ENCODE results near the gene MOGAT2. TPM values are rescaled to one million over a fixed set of nuclear protein-coding genes. Genes with fewer than 3 reads are reported as not detected.

MOGAT2 gene
- total and polyA plus RNA-seq, 7 experiments from 2014 or later = not detected

GRCh38 chr11:75725547-75726320 is 8.1 kb downstream of the MOGAT2 start:
- no peaks in the 10 kb centered on the region for H3K27me3 ChIP-seq (ENCODE audit: control insufficient read depth in 2 of 2, insufficient read depth in 2 of 2, low read length in 2 of 2)
- Mint-ChIP-seq H3K36me3 (no peaks in the 10 kb centered on the region), H3K27ac (no peak overlapping the region), H3K4me3 (no peak overlapping the region), H3K9me3 (no peaks in the 10 kb centered on the region), H3K27me3 (peaks cover 0 to 3% (median 0%) of the 10 kb centered on the region in 5 donors), H3K4me1 (peaks cover 0 to 5% (median 0%) of the 10 kb centered on the region in 7 donors)
- no peak overlapping the region for H3K27ac ChIP-seq (ENCODE audit: low read depth, low read length)
- ATAC-seq (no peak), DNase-seq (no peak)
- H3K4me1 ChIP-seq (ENCODE audit: control insufficient read depth in 2 of 2, insufficient read depth in 2 of 2, low read length in 2 of 2) = no peaks in the 10 kb centered on the region
- H3K9me3 ChIP-seq (ENCODE audit: control insufficient read depth in 2 of 3, low read length in 3 of 3) = no peaks in the 10 kb centered on the region
- intact Hi-C loops (cut with micrococcal nuclease) = no loop called here
- POLR2A ChIA-PET = no interaction called here
- H3K4me3 ChIP-seq (ENCODE audit: low read length) = no peak overlapping the region
- CTCF ChIA-PET = interaction anchor here (0.6 kb wide), 1 partner anchor 234 kb away, joined by 3 read pairs; no protein-coding TSS in a partner anchor
- H3K36me3 ChIP-seq (ENCODE audit: control insufficient read depth in 2 of 3, insufficient read depth in 3 of 3, low read length in 3 of 3) = no peaks in the 10 kb centered on the region

- H3K4me1 Mint-ChIP-seq = no peaks in the 10 kb centered on the region
- no peak overlapping the region for H3K27ac Mint-ChIP-seq
- ChIA-PET CTCF (no interaction called here), POLR2A (no interaction called here)
- Histone ChIP-seq H3K27me3 (ENCODE audit: control insufficient read depth in 2 of 2, insufficient read depth in 2 of 2, low read length in 2 of 2) (no peaks in the 10 kb centered on the region), H3K4me3 (ENCODE audit: low read length) (no peak overlapping the region), H3K4me1 (ENCODE audit: control insufficient read depth in 2 of 2, insufficient read depth in 2 of 2, low read length in 2 of 2) (no peaks in the 10 kb centered on the region), H3K9me3 (ENCODE audit: control insufficient read depth in 2 of 3, low read length in 3 of 3) (no peaks in the 10 kb centered on the region), H3K27ac (ENCODE audit: low read depth, low read length) (no peak overlapping the region), H3K36me3 (ENCODE audit: control insufficient read depth in 2 of 3, insufficient read depth in 3 of 3, low read length in 3 of 3) (no peaks in the 10 kb centered on the region)
- no peaks in the 10 kb centered on the region for H3K9me3 Mint-ChIP-seq
- no peak overlapping the region for H3K4me3 Mint-ChIP-seq
- ATAC-seq (no peak), DNase-seq (no peak)
- H3K27me3 Mint-ChIP-seq = peaks cover 0 to 9% (median 3%) of the 10 kb centered on the region in 5 donors
- intact Hi-C loops (cut with micrococcal nuclease) = no loop called here
- H3K36me3 Mint-ChIP-seq = no peaks in the 10 kb centered on the region
These were observed 11.4 kb downstream of the MOGAT2 start for GRCh38 chr11:75728992-75729391.

GRCh38 chr11:75731095-75731494 is 13.5 kb downstream of the MOGAT2 start:
- Histone ChIP-seq H3K27me3 (ENCODE audit: control insufficient read depth in 2 of 2, insufficient read depth in 2 of 2, low read length in 2 of 2) (no peaks in the 10 kb centered on the region), H3K27ac (ENCODE audit: low read depth, low read length) (no peak overlapping the region), H3K36me3 (ENCODE audit: control insufficient read depth in 2 of 3, insufficient read depth in 3 of 3, low read length in 3 of 3) (no peaks in the 10 kb centered on the region), H3K4me1 (ENCODE audit: control insufficient read depth in 2 of 2, insufficient read depth in 2 of 2, low read length in 2 of 2) (no peaks in the 10 kb centered on the region), H3K4me3 (ENCODE audit: low read length) (no peak overlapping the region), H3K9me3 (ENCODE audit: control insufficient read depth in 2 of 3, low read length in 3 of 3) (no peaks in the 10 kb centered on the region)
- ATAC-seq (no peak), DNase-seq (no peak)
- Mint-ChIP-seq H3K9me3 (no peaks in the 10 kb centered on the region), H3K27ac (no peak overlapping the region), H3K4me3 (no peak overlapping the region), H3K36me3 (no peaks in the 10 kb centered on the region), H3K27me3 (peaks cover 0 to 10% (median 4%) of the 10 kb centered on the region in 5 donors), H3K4me1 (no peaks in the 10 kb centered on the region)
- POLR2A ChIA-PET = no interaction called here
- intact Hi-C loops (cut with micrococcal nuclease) = no loop called here
- CTCF ChIA-PET = interaction anchor here (0.6 kb wide), 1 partner anchor 770 kb away, joined by 3 read pairs; no protein-coding TSS in a partner anchor

GRCh38 chr11:75733071-75733430 is 15.4 kb downstream of the MOGAT2 start:
- intact Hi-C loops (cut with micrococcal nuclease) = no loop called here
- Histone ChIP-seq H3K27ac (ENCODE audit: low read depth, low read length) (no peak overlapping the region), H3K27me3 (ENCODE audit: control insufficient read depth in 2 of 2, insufficient read depth in 2 of 2, low read length in 2 of 2) (no peaks in the 10 kb centered on the region), H3K9me3 (ENCODE audit: control insufficient read depth in 2 of 3, low read length in 3 of 3) (no peaks in the 10 kb centered on the region), H3K4me1 (ENCODE audit: control insufficient read depth in 2 of 2, insufficient read depth in 2 of 2, low read length in 2 of 2) (no peaks in the 10 kb centered on the region), H3K36me3 (ENCODE audit: control insufficient read depth in 2 of 3, insufficient read depth in 3 of 3, low read length in 3 of 3) (no peaks in the 10 kb centered on the region), H3K4me3 (ENCODE audit: low read length) (no peak overlapping the region)
- ATAC-seq (no peak), DNase-seq (no peak)
- Mint-ChIP-seq H3K4me1 (no peaks in the 10 kb centered on the region), H3K27me3 (peaks cover 4 to 16% (median 8%) of the 10 kb centered on the region in 5 donors), H3K27ac (no peak overlapping the region), H3K9me3 (no peaks in the 10 kb centered on the region), H3K36me3 (no peaks in the 10 kb centered on the region), H3K4me3 (peak overlapping the region in 1 of 10 donors; percentile 33)
- CTCF ChIA-PET = no interaction called here
- POLR2A ChIA-PET = no interaction called here

- intact Hi-C loops (cut with micrococcal nuclease) = no loop called here
- H3K9me3 ChIP-seq (ENCODE audit: control insufficient read depth in 2 of 3, low read length in 3 of 3) = no peaks in the 10 kb centered on the region
- H3K4me3 ChIP-seq (ENCODE audit: low read length) = no peak overlapping the region
- CTCF ChIA-PET = no interaction called here
- H3K27ac Mint-ChIP-seq = no peak overlapping the region
- H3K4me3 Mint-ChIP-seq = no peak overlapping the region
- H3K36me3 Mint-ChIP-seq = no peaks in the 10 kb centered on the region
- no peak for ATAC-seq
- DNase-seq = no peak
- no peak overlapping the region for H3K27ac ChIP-seq (ENCODE audit: low read depth, low read length)
- no peaks in the 10 kb centered on the region for H3K9me3 Mint-ChIP-seq
- POLR2A ChIA-PET = no interaction called here
- H3K36me3 ChIP-seq (ENCODE audit: control insufficient read depth in 2 of 3, insufficient read depth in 3 of 3, low read length in 3 of 3) = no peaks in the 10 kb centered on the region
- no peaks in the 10 kb centered on the region for H3K4me1 Mint-ChIP-seq
- H3K27me3 Mint-ChIP-seq = peaks cover 4 to 16% (median 9%) of the 10 kb centered on the region in 5 donors
- no peaks in the 10 kb centered on the region for H3K27me3 ChIP-seq (ENCODE audit: control insufficient read depth in 2 of 2, insufficient read depth in 2 of 2, low read length in 2 of 2)
- H3K4me1 ChIP-seq (ENCODE audit: control insufficient read depth in 2 of 2, insufficient read depth in 2 of 2, low read length in 2 of 2) = no peaks in the 10 kb centered on the region
These were observed 15.9 kb downstream of the MOGAT2 start for GRCh38 chr11:75733431-75734107.

- H3K36me3 Mint-ChIP-seq = no peaks in the 10 kb centered on the region
- ChIA-PET CTCF (no interaction called here), POLR2A (interaction anchor here (0.6 kb wide), 1 partner anchor 1527 kb away, joined by 6 read pairs; no protein-coding TSS in a partner anchor)
- H3K36me3 ChIP-seq (ENCODE audit: control insufficient read depth in 2 of 3, insufficient read depth in 3 of 3, low read length in 3 of 3) = no peaks in the 10 kb centered on the region
- no peak for ATAC-seq
- H3K4me3 Mint-ChIP-seq = no peak overlapping the region
- H3K27me3 ChIP-seq (ENCODE audit: control insufficient read depth in 2 of 2, insufficient read depth in 2 of 2, low read length in 2 of 2) = no peaks in the 10 kb centered on the region
- no peak overlapping the region for H3K27ac Mint-ChIP-seq
- no peak overlapping the region for H3K27ac ChIP-seq (ENCODE audit: low read depth, low read length)
- H3K4me3 ChIP-seq (ENCODE audit: low read length) = no peak overlapping the region
- H3K27me3 Mint-ChIP-seq = peaks cover 4 to 20% (median 9%) of the 10 kb centered on the region in 5 donors
- H3K4me1 ChIP-seq (ENCODE audit: control insufficient read depth in 2 of 2, insufficient read depth in 2 of 2, low read length in 2 of 2) = no peaks in the 10 kb centered on the region
- intact Hi-C loops (cut with micrococcal nuclease) = no loop called here
- H3K4me1 Mint-ChIP-seq = no peaks in the 10 kb centered on the region
- DNase-seq = no peak
- H3K9me3 ChIP-seq (ENCODE audit: control insufficient read depth in 2 of 3, low read length in 3 of 3) = no peaks in the 10 kb centered on the region
- H3K9me3 Mint-ChIP-seq = no peaks in the 10 kb centered on the region
These were observed 17.0 kb downstream of the MOGAT2 start for GRCh38 chr11:75734491-75735180.
